IMR-90 (cell line): Measurements from ENCODE around the gene ZMYM4. TPM values are rescaled to one million over a fixed set of nuclear protein-coding genes. Genes with fewer than 3 reads are reported as not detected.

Experiments
- ATAC-seq: fragments of 200-7000 bp; cut with Tn5 transposase; 2 replicates; pipeline ENCODE4 v1.9.1; 2020; ENCODE audit warnings: low read depth, mild to moderate bottlenecking, moderate library complexity
- BruUV-seq: library from RNA; stranded (reverse); fragments of 400-500 nt; replicated peaks from 2 replicates; lab custom pipeline; 2021; lab: Mats Ljungman, UMichigan
- CTCF ChIA-PET: fragments of 300-600 bp; formaldehyde crosslinking; extraction: SDS; loops from one replicate; lab custom pipeline; 2021; ENCODE audit warnings: antibody characterized with exemption; lab: Yijun Ruan, JAX
- POLR2A ChIA-PET: fragments of 300-600 bp; sonication (Branson Sonifier 250); formaldehyde crosslinking; loops from one replicate; lab custom pipeline; 2022; ENCODE audit warnings: antibody characterized with exemption; ENCODE audit not compliant: unreplicated experiment; lab: Charles Lee
- DNase-seq: peaks from one replicate; pipeline ENCODE4 v3.0.0; 2013
- H2AFZ ChIP-seq: replicated peaks from 2 replicates; pipeline ENCODE3; 2013; ENCODE audit warnings: low read length, mild to moderate bottlenecking; ENCODE audit not compliant: poor library complexity
- H2AK5ac ChIP-seq: 2 replicates; pipeline ENCODE4 v1.6.1; 2013; ENCODE audit warnings: low read depth, low read length, inconsistent platforms
- H2AK9ac ChIP-seq: replicated peaks from 2 replicates; pipeline ENCODE3; 2013; ENCODE audit warnings: mild to moderate bottlenecking, low read depth, low read length, moderate library complexity; ENCODE audit not compliant: poor library complexity
- H2BK120ac ChIP-seq: 2 replicates; pipeline ENCODE4 v1.6.1; 2013; ENCODE audit warnings: low read depth, low read length, inconsistent platforms
- H2BK15ac ChIP-seq: 3 replicates; pipeline ENCODE4 v1.6.1; 2013; ENCODE audit warnings: low read depth, low read length, inconsistent platforms
- H2BK20ac ChIP-seq: 2 replicates; pipeline ENCODE4 v1.6.1; 2013; ENCODE audit warnings: low read depth, mild to moderate bottlenecking, inconsistent platforms, low read length, moderate library complexity
- H2BK5ac ChIP-seq: 2 replicates; pipeline ENCODE4 v1.6.1; 2013; ENCODE audit warnings: mild to moderate bottlenecking, low read depth, low read length, inconsistent platforms; ENCODE audit not compliant: poor library complexity, severe bottlenecking
- H3K14ac ChIP-seq: replicated peaks from 2 replicates; pipeline ENCODE4 v1.6.1; 2013; ENCODE audit warnings: low read depth, low read length, inconsistent platforms
- H3K18ac ChIP-seq: 2 replicates; pipeline ENCODE4 v1.6.1; 2013; ENCODE audit warnings: low read depth, low read length, control low read depth
- H3K23ac ChIP-seq: 2 replicates; pipeline ENCODE4 v1.6.1; 2013; ENCODE audit warnings: low read depth, low read length, inconsistent platforms
- H3K27ac ChIP-seq: 2 replicates; pipeline ENCODE4 v1.5.1; 2013; ENCODE audit warnings: mild to moderate bottlenecking, control low read depth, low read length; ENCODE audit not compliant: insufficient read depth
- H3K27me3 ChIP-seq: 2 replicates; pipeline ENCODE4 v1.6.1; 2013; ENCODE audit warnings: low read length; ENCODE audit not compliant: control insufficient read depth, insufficient read depth
- H3K36me3 ChIP-seq: 2 replicates; pipeline ENCODE4 v1.6.1; 2013; ENCODE audit warnings: low read length, mixed read lengths; ENCODE audit not compliant: control insufficient read depth, insufficient read depth
- H3K4ac ChIP-seq: 2 replicates; pipeline ENCODE4 v1.6.1; 2013; ENCODE audit warnings: low read depth, low read length, inconsistent platforms
- H3K4me1 ChIP-seq: 2 replicates; pipeline ENCODE4 v1.6.1; 2013; ENCODE audit warnings: low read length, mixed read lengths; ENCODE audit not compliant: control insufficient read depth, insufficient read depth
- H3K4me2 ChIP-seq: 2 replicates; pipeline ENCODE4 v1.6.1; 2013; ENCODE audit warnings: low read depth, mild to moderate bottlenecking, control low read depth, low read length, moderate library complexity
- H3K4me3 ChIP-seq: 2 replicates; pipeline ENCODE4 v1.5.1; 2013; ENCODE audit warnings: low read depth, mild to moderate bottlenecking, control low read depth, low read length, moderate library complexity; ENCODE audit not compliant: insufficient read depth
- H3K56ac ChIP-seq: 2 replicates; pipeline ENCODE4 v1.6.1; 2013; ENCODE audit warnings: low read length, inconsistent platforms; ENCODE audit not compliant: insufficient read depth; ENCODE audit errors: extremely low read depth
- H3K79me1 ChIP-seq, 2 experiments: 2 replicates each; pipeline ENCODE4 v1.6.1; 2013; ENCODE audit warnings: low read length in 2 of 2, inconsistent platforms in 1 of 2, low read depth in 1 of 2
- H3K9ac ChIP-seq: 2 replicates; pipeline ENCODE4 v1.6.1; 2013; ENCODE audit warnings: low read depth, low read length, control low read depth
- H3K9me1 ChIP-seq: 2 replicates; pipeline ENCODE4 v1.6.1; 2013; ENCODE audit warnings: low read length, inconsistent platforms; ENCODE audit not compliant: insufficient read depth
- H3K9me3 ChIP-seq: 2 replicates; pipeline ENCODE4 v1.6.1; 2013; ENCODE audit warnings: low read length; ENCODE audit not compliant: control insufficient read depth, insufficient read depth
- H4K20me1 ChIP-seq: 2 replicates; pipeline ENCODE4 v1.6.1; 2013; ENCODE audit warnings: low read length, inconsistent platforms; ENCODE audit not compliant: insufficient read depth
- H4K5ac ChIP-seq: 2 replicates; pipeline ENCODE4 v1.6.1; 2013; ENCODE audit warnings: mild to moderate bottlenecking, low read depth, low read length, control low read depth
- H4K8ac ChIP-seq, 2 experiments: 2 replicates each; pipeline ENCODE4 v1.6.1; 2013; ENCODE audit warnings: low read depth in 2 of 2, low read length in 2 of 2, control low read depth in 1 of 2, inconsistent platforms in 1 of 2
- H4K91ac ChIP-seq: 2 replicates; pipeline ENCODE4 v1.6.1; 2013; ENCODE audit warnings: low read depth, low read length, inconsistent platforms; ENCODE audit not compliant: insufficient read depth
- CEBPB ChIP-seq: IDR thresholded peaks from 2 replicates; pipeline ENCODE4 v1.6.1; 2012; ENCODE audit warnings: low read depth, low read length, improper control_type of control experiment
- CHD1 ChIP-seq: IDR thresholded peaks from 2 replicates; pipeline ENCODE4 v1.6.1; 2012; ENCODE audit warnings: low read depth, low read length, improper control_type of control experiment
- RCOR1 ChIP-seq: IDR thresholded peaks from 2 replicates; pipeline ENCODE4 v1.6.1; 2012; ENCODE audit warnings: mild to moderate bottlenecking, low read length, improper control_type of control experiment; ENCODE audit not compliant: insufficient replicate concordance
- SMC3 ChIP-seq: fragments of 150-350 bp; IDR thresholded peaks from 2 replicates; pipeline ENCODE4 v1.6.1; 2016; ENCODE audit warnings: low read depth, mild to moderate bottlenecking, antibody characterized with exemption, low read length, moderate library complexity
- WGBS, 2 experiments: methylation state at CpG; one replicate each; pipeline versions ENCODE4 v1.1.5 to v1.1.7; 2013; ENCODE audit warnings: missing lambda C conversion rate in 2 of 2; ENCODE audit not compliant: insufficient read length in 1 of 2; ENCODE audit errors: extremely low coverage in 2 of 2; 5-methylcytosine and 5-hydroxymethylcytosine counted together
- dilution Hi-C: fragments of 300-500 bp; cut with HindIII; formaldehyde crosslinking; loops from one replicate; pipeline ENCODE4 v1.14.3; 2018; ENCODE audit warnings: low sequenced_read_pairs; ENCODE audit not compliant: unreplicated experiment
- in situ Hi-C: fragments of 300-500 bp; cut with MboI; formaldehyde crosslinking; loops from 3 replicates; pipeline ENCODE4 v1.14.3; 2019; ENCODE audit warnings: low sequenced_read_pairs, inconsistent platforms, mixed read lengths
- intact Hi-C: fragments of 100-400 bp; cut with micrococcal nuclease; formaldehyde crosslinking; loops from 2 replicates; pipeline ENCODE4 v1.10.0; 2022
- polyA plus RNA-seq, 3 experiments: library from polyadenylated mRNA; depleted of rRNA; stranded (reverse); fragments of >200 nt; gene quantifications; 2 replicates each; pipeline ENCODE4 v1.2.3, GENCODE V29; 2012; ENCODE audit warnings: low replicate concordance in 1 of 3
- total RNA-seq: library from RNA; depleted of rRNA; stranded (reverse); fragments of >200 nt; gene quantifications from 2 replicates; pipeline ENCODE4 v1.2.3, GENCODE V29; 2012

ZMYM4 gene
- total and polyA plus RNA-seq, 2 of the 4 experiments (the other 2 are of a cell fraction) = 14.7 to 53.8 TPM

GRCh38 chr1:35340519-35340918 is 72.0 kb downstream of the ZMYM4 start:
- no peak overlapping the region for H3K14ac ChIP-seq
- H3K36me3 ChIP-seq = peaks cover 6% of the 10 kb centered on the region; the same call in 1 of the 2 replicates
- ChIA-PET CTCF (no interaction called here), POLR2A (no interaction called here)
- TF ChIP-seq SMC3 (no peak), CEBPB (no peak), CHD1 (no peak), RCOR1 (no peak)
- H2BK5ac ChIP-seq = no peak overlapping the region
- H3K4ac ChIP-seq = no peak overlapping the region
- dilution Hi-C loops (no loop called here), intact Hi-C loops (no loop called here), in situ Hi-C loops (no loop called here)
- no peaks in the 10 kb centered on the region; the same call in 1 of the 2 replicates for H3K9me1 ChIP-seq
- no peaks in the 10 kb centered on the region; the same call in 1 of the 2 replicates for H3K9me3 ChIP-seq
- no TSS peak for BruUV-seq
- peaks cover 37 to 55% of the 10 kb centered on the region in 2 experiments for H3K79me1 ChIP-seq
- H3K4me3 ChIP-seq = no peak overlapping the region
- H3K9ac ChIP-seq = no peak overlapping the region
- H4K5ac ChIP-seq = no peak overlapping the region
- no peak overlapping the region for H2AFZ ChIP-seq
- H2BK120ac ChIP-seq = no peak overlapping the region
- H4K8ac ChIP-seq = no peak overlapping the region
- peaks cover 12% of the 10 kb centered on the region; the same call in 1 of the 2 replicates for H4K20me1 ChIP-seq
- ATAC-seq (no peak), DNase-seq (no peak)
- H3K27me3 ChIP-seq = no peaks in the 10 kb centered on the region
- H2BK15ac ChIP-seq = no peak overlapping the region
- no peak overlapping the region for H3K56ac ChIP-seq
- H4K91ac ChIP-seq = no peak overlapping the region
- no peak overlapping the region for H3K4me2 ChIP-seq
- WGBS, 2 experiments = no CpG with 5 or more reads among the region's 2 CpGs
- no peak overlapping the region for H3K23ac ChIP-seq
- H3K18ac ChIP-seq = no peak overlapping the region
- H2BK20ac ChIP-seq = no peak overlapping the region
- no peak overlapping the region for H3K27ac ChIP-seq
- H2AK5ac ChIP-seq = no peak overlapping the region
- H3K4me1 ChIP-seq = no peaks in the 10 kb centered on the region
- no peak overlapping the region for H2AK9ac ChIP-seq
